DOHH2 (cell line): ENCODE data around the gene LECT2.

ENCODE experiments used
- H3F3A ChIP-seq: fragments of 200-600 bp; sonication (generic), shearing (Covaris generic); 2 replicates; pipeline ENCODE4 v1.6.0; 2016; ENCODE audit warnings: antibody characterized with exemption, mild to moderate bottlenecking; ENCODE audit not compliant: control insufficient read depth, insufficient read depth
- H3K27ac ChIP-seq: fragments of 200-600 bp; sonication (generic); 2 replicates; pipeline ENCODE4 v1.5.1; 2014; ENCODE audit warnings: low read depth, mild to moderate bottlenecking, low read length, moderate library complexity
- H3K27me3 ChIP-seq: fragments of 200-600 bp; sonication (generic); 2 replicates; pipeline ENCODE4 v1.6.1; 2014; ENCODE audit warnings: mild to moderate bottlenecking, low read length, mixed read lengths; ENCODE audit not compliant: control insufficient read depth
- H3K36me3 ChIP-seq: fragments of 200-600 bp; sonication (generic); 2 replicates; pipeline ENCODE4 v1.6.1; 2014; ENCODE audit warnings: mild to moderate bottlenecking, low read length, moderate library complexity, mixed read lengths; ENCODE audit not compliant: control insufficient read depth
- H3K4me1 ChIP-seq: fragments of 200-600 bp; sonication (generic); 2 replicates; pipeline ENCODE4 v1.6.1; 2014; ENCODE audit warnings: mild to moderate bottlenecking, low read length, mixed read lengths; ENCODE audit not compliant: control insufficient read depth
- H3K4me2 ChIP-seq: fragments of 200-600 bp; sonication (generic); 2 replicates; pipeline ENCODE4 v1.6.0; 2014; ENCODE audit warnings: mild to moderate bottlenecking, low read length, moderate library complexity
- H3K4me3 ChIP-seq: fragments of 200-600 bp; sonication (generic); 2 replicates; pipeline ENCODE4 v1.5.1; 2014; ENCODE audit warnings: mild to moderate bottlenecking, low read length, mixed read lengths
- H3K79me2 ChIP-seq: fragments of 200-600 bp; sonication (generic); 2 replicates; pipeline ENCODE4 v1.6.1; 2014; ENCODE audit warnings: mild to moderate bottlenecking, low read length, mixed read lengths; ENCODE audit not compliant: control insufficient read depth
- H3K9me2 ChIP-seq: fragments of 200-600 bp; sonication (generic); replicated peaks from 2 replicates; pipeline ENCODE4 v1.6.1; 2014; ENCODE audit warnings: mild to moderate bottlenecking, low read length, mixed read lengths; ENCODE audit not compliant: control insufficient read depth
- H3K9me3 ChIP-seq: fragments of 200-600 bp; sonication (generic); 2 replicates; pipeline ENCODE4 v1.6.1; 2014; ENCODE audit warnings: antibody characterized with exemption, low read length, mixed read lengths; ENCODE audit not compliant: control insufficient read depth, insufficient read depth
- H4K20me1 ChIP-seq: fragments of 200-600 bp; sonication (generic); 2 replicates; pipeline ENCODE4 v1.6.0; 2014; ENCODE audit warnings: low read depth, mild to moderate bottlenecking, antibody characterized with exemption, low read length, moderate library complexity; ENCODE audit not compliant: control insufficient read depth, insufficient read depth
- CTCF ChIP-seq: fragments of 200-600 bp; sonication (generic); IDR thresholded peaks from one replicate; pipeline ENCODE4 v1.5.1; 2014; ENCODE audit warnings: antibody characterized with exemption, mild to moderate bottlenecking, low read depth, low read length; ENCODE audit not compliant: poor library complexity, severe bottlenecking
- EZH2phosphoT487 ChIP-seq: fragments of 200-600 bp; sonication (generic); IDR thresholded peaks from 2 replicates; pipeline ENCODE4 v1.6.1; 2017; ENCODE audit warnings: borderline replicate concordance, mild to moderate bottlenecking, antibody characterized with exemption, low read length, moderate library complexity, mixed read lengths

The LECT2 gene

GRCh38 chr5:135988546-135988945, 33.8 kb upstream of the LECT2 start:
- no peak overlapping the region for H3K4me2 ChIP-seq
- H3K27ac ChIP-seq = no peak overlapping the region
- peaks cover 16% of the 10 kb centered on the region for H3K27me3 ChIP-seq

GRCh38 chr5:135986891-135987401, 32.2 kb upstream of the LECT2 start:
- H4K20me1 ChIP-seq = no peaks in the 10 kb centered on the region
- H3K4me3 ChIP-seq = no peak overlapping the region
- H3K79me2 ChIP-seq = no peaks in the 10 kb centered on the region
- TF ChIP-seq CTCF = no peak
- TF ChIP-seq EZH2phosphoT487 = no peak
- no peaks in the 10 kb centered on the region for H3K36me3 ChIP-seq
- H3K27me3 ChIP-seq = peaks cover 13% of the 10 kb centered on the region
- H3K27ac ChIP-seq = no peak overlapping the region
- H3K4me2 ChIP-seq = no peak overlapping the region
- no peaks in the 10 kb centered on the region for H3K9me2 ChIP-seq
- no peaks in the 10 kb centered on the region for H3F3A ChIP-seq
- no peaks in the 10 kb centered on the region for H3K9me3 ChIP-seq
- no peaks in the 10 kb centered on the region for H3K4me1 ChIP-seq

More at GRCh38 chr5:135988546-135988945, 33.8 kb upstream of the LECT2 start:
- H3K4me3 ChIP-seq = no peak overlapping the region
- H4K20me1 ChIP-seq = no peaks in the 10 kb centered on the region
- no peaks in the 10 kb centered on the region for H3F3A ChIP-seq
- H3K9me3 ChIP-seq = no peaks in the 10 kb centered on the region
- H3K36me3 ChIP-seq = no peaks in the 10 kb centered on the region
- H3K4me1 ChIP-seq = no peaks in the 10 kb centered on the region
- TF ChIP-seq EZH2phosphoT487 (no peak), CTCF (no peak)
- H3K79me2 ChIP-seq = no peaks in the 10 kb centered on the region
- no peaks in the 10 kb centered on the region for H3K9me2 ChIP-seq

GRCh38 chr5:135986401-135986800, 31.6 kb upstream of the LECT2 start:
- no peak overlapping the region for H3K27ac ChIP-seq

More at GRCh38 chr5:135986401-135986800, 31.6 kb upstream of the LECT2 start:
- peaks cover 13% of the 10 kb centered on the region for H3K27me3 ChIP-seq
- no peaks in the 10 kb centered on the region for H4K20me1 ChIP-seq
- no peaks in the 10 kb centered on the region for H3F3A ChIP-seq
- no peaks in the 10 kb centered on the region for H3K79me2 ChIP-seq
- H3K9me2 ChIP-seq = no peaks in the 10 kb centered on the region
- no peak overlapping the region for H3K4me3 ChIP-seq
- no peak overlapping the region for H3K4me2 ChIP-seq
- H3K36me3 ChIP-seq = no peaks in the 10 kb centered on the region
- TF ChIP-seq EZH2phosphoT487 (no peak), CTCF (no peak)
- no peaks in the 10 kb centered on the region for H3K9me3 ChIP-seq
- H3K4me1 ChIP-seq = no peaks in the 10 kb centered on the region
